ENCODE results near the gene HELQ. TPM values are rescaled to one million over a fixed set of nuclear protein-coding genes. Genes with fewer than 3 reads are reported as not detected.

HELQ gene
- polyA plus RNA-seq (10.4 and 18.0 TPM in 2 replicates), polyA minus RNA-seq (14.1 and 20.1 TPM in 2 replicates)

DNA sequence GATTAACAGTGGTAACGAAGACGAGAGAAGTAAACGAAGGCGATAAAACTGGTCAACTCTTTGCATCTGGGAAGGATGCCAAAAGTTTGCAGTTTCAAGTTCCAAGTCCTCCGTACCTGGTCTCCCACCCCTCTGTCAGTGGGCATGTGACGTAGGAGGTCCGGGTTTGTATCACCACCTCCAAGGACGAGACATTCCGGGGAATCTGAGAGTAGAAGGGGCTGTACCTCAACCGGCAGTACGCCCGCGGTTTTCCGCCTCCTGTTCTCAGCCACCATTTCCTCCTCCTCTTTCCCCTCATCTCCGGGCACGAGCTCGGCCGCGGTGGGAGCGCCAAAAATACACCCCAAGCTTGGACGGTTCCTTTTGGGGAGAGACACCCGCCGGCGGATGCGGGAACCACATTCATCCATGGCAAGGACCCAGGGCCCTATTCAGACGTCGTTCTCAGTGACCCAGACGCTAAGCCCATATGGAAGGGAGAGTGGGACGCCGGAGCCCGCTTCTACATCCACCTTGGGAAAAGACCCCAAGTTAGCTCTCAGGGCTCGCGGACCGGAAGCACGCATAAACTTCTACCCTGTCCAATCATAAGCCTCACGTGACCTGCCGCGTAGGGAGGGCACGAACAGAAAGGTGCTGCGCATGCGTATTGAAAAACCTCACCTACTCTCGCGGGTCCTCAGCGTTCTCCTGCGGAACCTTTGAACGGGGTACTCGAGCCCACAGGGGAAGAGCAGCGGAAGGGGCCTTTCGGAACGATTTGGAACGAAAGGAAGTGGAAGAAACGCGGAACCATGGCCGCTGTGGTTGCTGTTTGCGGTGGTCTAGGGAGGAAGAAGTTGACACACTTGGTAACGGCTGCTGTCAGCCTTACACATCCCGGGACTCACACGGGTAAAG is at the start of gene HELQ, which contains the start of gene MRPS18C:
TSS of gene HELQ (minus strand) at position 543 of the 903 bp plus-strand sequence. CDS start at position 413, 130 bp downstream.
TSS of gene MRPS18C (plus strand) at position 778 of the 903 bp plus-strand sequence. CDS start at position 798, 20 bp downstream.
- no peaks in the 10 kb centered on the region for H3F3A ChIP-seq (ENCODE audit: insufficient read depth, low read length, poor library complexity, severe bottlenecking)
- peaks cover 25% of the 10 kb centered on the region for H3K79me2 ChIP-seq (replicated peaks; ENCODE audit: insufficient read depth, low read length)
- H3K4me2 ChIP-seq (ENCODE audit: low read length), result peak within 1 kb of the TSS; percentile 86
- H2AFZ ChIP-seq (ENCODE audit: low read depth, low read length), result peak within 1 kb of the TSS; percentile 94
- H3K27ac ChIP-seq (ENCODE audit: low read length), result peak within 1 kb of the TSS; percentile 75
- H3K9ac ChIP-seq (ENCODE audit: low read length), result peak within 1 kb of the TSS; percentile 77
- H3K4me3 ChIP-seq (ENCODE audit: low read length), result peak within 1 kb of the TSS; percentile 89
- H3K9me2 ChIP-seq (ENCODE audit: insufficient read depth, low read length), result no peaks in the 10 kb centered on the region
- H3K36me3 ChIP-seq (ENCODE audit: insufficient read depth, low read length), result no peaks in the 10 kb centered on the region
- no peaks in the 10 kb centered on the region for H4K20me1 ChIP-seq (ENCODE audit: insufficient read depth)
- H3K9me3 ChIP-seq (ENCODE audit: low read length), result no peaks in the 10 kb centered on the region
- TF ChIP-seq CTCF (IDR thresholded peaks at IDR 0.05; ENCODE audit: poor library complexity, severe bottlenecking), result peak; percentile 57
- peak; percentile 44 for TF ChIP-seq RAD21 (conservative IDR thresholded peaks at IDR 0.05)
- peak; percentile 80 for TF ChIP-seq TAF1 (IDR thresholded peaks at IDR 0.05; ENCODE audit: low read depth)
- TF ChIP-seq POLR2AphosphoS5 (IDR thresholded peaks at IDR 0.05), result peak; percentile 87
- TF ChIP-seq MXI1 (conservative IDR thresholded peaks at IDR 0.05; ENCODE audit: poor library complexity, severe bottlenecking), result peak; percentile 90
- peak; percentile 55 for TF ChIP-seq REST (IDR thresholded peaks at IDR 0.05; ENCODE audit: borderline replicate concordance)
- peak; percentile 57 for TF ChIP-seq SMC3 (conservative IDR thresholded peaks at IDR 0.05; ENCODE audit: poor library complexity)
- TF ChIP-seq EP300 (conservative IDR thresholded peaks at IDR 0.05; ENCODE audit: poor library complexity, severe bottlenecking), result peak; percentile 57
- TF ChIP-seq EZH2 (IDR thresholded peaks at IDR 0.05; ENCODE audit: borderline replicate concordance, insufficient read depth, low read length, poor library complexity, severe bottlenecking), result no peak
- H3K27me3 ChIP-seq (ENCODE audit: insufficient read depth, low read depth, low read length), result no peaks in the 10 kb centered on the region

DNA sequence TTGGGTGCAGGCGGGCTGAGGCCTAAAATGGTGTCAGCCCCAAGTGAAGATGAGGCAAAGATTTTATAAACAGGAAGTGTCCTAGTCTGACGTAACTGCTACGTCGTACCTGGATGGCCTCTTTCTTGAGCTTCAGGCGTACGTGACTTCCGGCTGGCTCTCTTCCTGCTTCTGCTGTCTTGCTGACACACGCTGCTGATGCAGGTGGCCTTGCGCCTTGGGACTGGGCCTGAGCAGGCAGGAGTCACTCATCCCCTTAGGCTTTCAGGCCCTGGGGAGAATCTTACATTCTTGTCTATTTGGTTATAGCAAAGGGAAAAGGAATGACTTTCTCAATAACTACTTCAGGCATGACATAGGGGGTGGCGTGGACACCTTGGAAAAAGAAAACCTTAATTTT is 49.4 kb upstream of the HELQ start:
- no peaks in the 10 kb centered on the region for H3K79me2 ChIP-seq (replicated peaks; ENCODE audit: insufficient read depth, low read length)
- H3K27ac ChIP-seq (ENCODE audit: low read length), result no peak overlapping the region
- H3K9me3 ChIP-seq (ENCODE audit: low read length), result no peaks in the 10 kb centered on the region
- H3F3A ChIP-seq (ENCODE audit: insufficient read depth, low read length, poor library complexity, severe bottlenecking), result no peaks in the 10 kb centered on the region
- no peaks in the 10 kb centered on the region for H3K27me3 ChIP-seq (ENCODE audit: insufficient read depth, low read depth, low read length)
- no peaks in the 10 kb centered on the region for H4K20me1 ChIP-seq (ENCODE audit: insufficient read depth)
- no peak overlapping the region for H3K9ac ChIP-seq (ENCODE audit: low read length)
- no peaks in the 10 kb centered on the region for H3K36me3 ChIP-seq (ENCODE audit: insufficient read depth, low read length)
- no peaks in the 10 kb centered on the region for H3K9me2 ChIP-seq (ENCODE audit: insufficient read depth, low read length)
- TF ChIP-seq POLR2AphosphoS5 (IDR thresholded peaks at IDR 0.05) (no peak), EZH2 (IDR thresholded peaks at IDR 0.05; ENCODE audit: borderline replicate concordance, insufficient read depth, low read length, poor library complexity, severe bottlenecking) (no peak)
- H3K4me3 ChIP-seq (ENCODE audit: low read length), result no peak overlapping the region
- no peak overlapping the region for H2AFZ ChIP-seq (ENCODE audit: low read depth, low read length)
- H3K4me2 ChIP-seq (ENCODE audit: low read length), result no peak overlapping the region
